Stimulated activated CD8-positive, alpha-beta memory T cell treated with anti-CD3 and anti-CD28 coated beads, Interleukin-12 subunit alpha, Interleukin-12 subunit beta, amount 100 ng/mL, for 24 hours (primary cell): ENCODE results near the gene RPP30.
"Not testable (repeated sequence)": the region's sequence is repeated elsewhere in the genome, so short reads cannot be mapped to it uniquely, and the experiment has no call there.

Experiments used
- DNase-seq: peaks from one replicate; pipeline ENCODE4 v3.0.0-alpha.2; 2020; ENCODE audit errors: extremely low read depth

Gene RPP30

GRCh38 chr10:90939648-90940047, 67.9 kb downstream of the RPP30 start:
- DNase-seq, result no peak

DNA sequence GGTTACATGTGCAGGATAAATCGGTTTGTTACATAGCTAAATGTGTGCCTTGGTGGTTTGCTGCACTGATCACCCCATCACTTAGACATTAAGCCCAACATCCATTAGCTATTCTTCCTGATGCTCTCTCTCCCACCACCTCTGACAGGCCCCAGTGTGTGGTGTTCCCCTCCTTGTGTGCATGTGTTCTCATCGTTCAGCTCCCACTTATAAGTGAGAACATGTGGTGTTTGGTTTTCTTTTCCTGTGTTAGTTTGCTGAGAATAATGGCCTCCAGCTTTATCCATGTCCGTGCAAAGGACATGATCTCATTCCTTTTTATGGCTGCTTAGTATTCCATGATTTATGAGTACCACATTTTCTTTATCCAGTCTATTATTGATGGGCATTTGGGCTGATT, 71.2 kb downstream of the RPP30 start:
- not testable (repeated sequence) for DNase-seq

DNA sequence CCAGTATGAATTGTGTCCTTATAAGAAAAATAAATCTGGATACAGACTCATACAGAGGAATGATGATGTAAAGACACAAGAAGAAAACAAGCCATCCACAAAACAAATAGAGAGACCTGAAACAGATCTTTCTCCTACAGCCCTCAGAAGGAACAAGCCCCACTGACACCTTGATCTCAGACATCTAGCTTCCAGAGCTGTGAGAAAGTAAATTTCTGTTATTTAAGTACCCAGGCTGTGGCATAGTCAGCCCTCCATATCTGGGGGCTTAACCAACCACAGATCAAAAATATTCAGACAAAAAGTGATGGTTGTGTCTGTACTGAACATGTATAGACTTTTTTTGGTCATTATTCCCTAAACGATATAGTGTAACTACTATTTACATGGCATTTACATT, 73.0 kb downstream of the RPP30 start:
- no peak for DNase-seq

DNA sequence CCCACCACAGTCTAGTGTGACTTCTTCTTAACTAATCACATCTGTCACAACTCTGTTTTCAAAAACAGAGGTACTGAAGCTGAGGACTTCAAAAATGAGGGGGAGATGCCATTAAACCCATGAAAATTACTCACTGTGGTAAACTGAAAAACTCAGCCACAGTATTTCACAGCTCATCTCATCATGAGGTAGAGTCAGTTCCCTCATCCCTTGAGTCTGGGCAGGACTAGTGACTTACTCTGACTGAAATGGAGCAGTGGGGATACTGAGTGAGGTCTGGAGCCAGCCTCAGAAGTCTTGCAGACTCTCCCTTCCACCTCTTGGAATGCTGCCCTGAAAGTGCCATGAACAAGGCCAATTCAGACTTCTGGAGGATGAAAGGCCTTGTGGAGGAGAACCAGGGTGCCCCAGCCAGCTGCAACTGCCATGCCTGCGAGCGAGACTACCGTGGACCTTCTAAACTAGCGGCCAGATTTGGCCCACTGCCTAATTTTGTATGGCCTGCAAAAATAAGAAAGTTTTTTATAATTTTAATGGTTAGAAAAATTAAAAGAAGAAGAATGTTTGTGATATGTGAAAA, 73.8 kb downstream of the RPP30 start:
- no peak for DNase-seq

DNA sequence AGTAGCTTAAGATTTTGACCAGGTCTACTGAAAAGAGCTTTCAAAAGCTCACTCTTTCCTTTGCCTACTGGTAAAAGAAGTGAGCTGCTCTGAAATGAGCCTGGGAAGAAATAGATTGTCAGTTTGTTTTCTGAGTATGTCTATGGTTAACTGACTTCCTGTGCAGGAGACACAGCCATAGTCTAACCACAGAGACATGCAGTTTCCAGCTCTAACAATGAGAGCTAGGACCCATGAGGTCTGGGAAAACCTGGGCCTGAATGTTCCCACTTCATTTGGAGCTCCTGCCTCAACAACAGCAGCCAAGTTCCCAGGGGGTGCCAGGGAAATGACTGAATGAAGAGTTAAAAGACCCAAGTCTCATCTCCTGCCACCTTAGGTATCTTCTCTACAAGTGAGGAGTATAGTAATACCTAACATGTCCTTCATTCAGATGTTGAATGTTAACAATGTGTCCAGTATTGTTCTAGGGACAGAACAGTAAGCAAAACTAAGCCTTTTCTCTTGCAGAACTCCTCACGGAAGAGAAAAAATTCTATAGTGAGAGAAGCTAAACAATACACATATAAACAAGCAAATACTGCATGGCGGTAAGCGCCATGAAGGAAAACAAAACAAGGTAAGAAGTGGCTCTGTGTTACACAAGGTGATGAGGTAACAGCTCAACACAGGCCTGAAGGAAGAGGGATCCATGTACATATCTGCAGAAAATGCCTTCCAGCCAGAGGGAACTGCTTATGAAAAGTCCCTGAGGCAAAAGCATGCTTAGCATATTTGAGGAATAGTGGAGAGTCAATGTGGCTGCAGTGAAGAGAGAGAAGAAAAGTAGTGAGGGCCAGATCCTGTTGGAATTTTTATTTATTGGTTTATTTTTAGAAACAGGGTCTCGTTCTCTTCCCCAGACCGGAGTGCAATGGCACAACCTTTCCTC, 75.5 kb downstream of the RPP30 start:
- DNase-seq, result no peak
